GM13976 (cell line): ENCODE measurements around the gene PCDHB2.
"Not testable (repeated sequence)": the region's sequence is repeated elsewhere in the genome, so short reads cannot be mapped to it uniquely, and the experiment has no call there.

Experiments
- DNase-seq: peaks from one replicate; pipeline ENCODE4 v3.0.0; 2012; ENCODE audit warnings: low spot score
- in situ Hi-C: fragments of 300-500 bp; cut with MboI; formaldehyde crosslinking; loops from one replicate; pipeline ENCODE4 v1.12.0; 2022; ENCODE audit warnings: low sequenced_read_pairs, mixed read lengths, inconsistent platforms; ENCODE audit not compliant: unreplicated experiment
- TF ChIP-seq, protein P1 (sequence below): IDR thresholded peaks from 2 replicates; pipeline ENCODE4 v1.5.1; 2012; ENCODE audit warnings: borderline replicate concordance, mild to moderate bottlenecking; ENCODE audit not compliant: insufficient read depth; ENCODE audit errors: extremely low read depth, missing control alignments, control extremely low read depth

The PCDHB2 gene

GRCh38 chr5:141095263-141095641, 837 bp downstream of the PCDHB2 start:
- in situ Hi-C loops = no loop called here
- TF ChIP-seq, protein P1, sequence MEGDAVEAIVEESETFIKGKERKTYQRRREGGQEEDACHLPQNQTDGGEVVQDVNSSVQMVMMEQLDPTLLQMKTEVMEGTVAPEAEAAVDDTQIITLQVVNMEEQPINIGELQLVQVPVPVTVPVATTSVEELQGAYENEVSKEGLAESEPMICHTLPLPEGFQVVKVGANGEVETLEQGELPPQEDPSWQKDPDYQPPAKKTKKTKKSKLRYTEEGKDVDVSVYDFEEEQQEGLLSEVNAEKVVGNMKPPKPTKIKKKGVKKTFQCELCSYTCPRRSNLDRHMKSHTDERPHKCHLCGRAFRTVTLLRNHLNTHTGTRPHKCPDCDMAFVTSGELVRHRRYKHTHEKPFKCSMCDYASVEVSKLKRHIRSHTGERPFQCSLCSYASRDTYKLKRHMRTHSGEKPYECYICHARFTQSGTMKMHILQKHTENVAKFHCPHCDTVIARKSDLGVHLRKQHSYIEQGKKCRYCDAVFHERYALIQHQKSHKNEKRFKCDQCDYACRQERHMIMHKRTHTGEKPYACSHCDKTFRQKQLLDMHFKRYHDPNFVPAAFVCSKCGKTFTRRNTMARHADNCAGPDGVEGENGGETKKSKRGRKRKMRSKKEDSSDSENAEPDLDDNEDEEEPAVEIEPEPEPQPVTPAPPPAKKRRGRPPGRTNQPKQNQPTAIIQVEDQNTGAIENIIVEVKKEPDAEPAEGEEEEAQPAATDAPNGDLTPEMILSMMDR = no peak
- no peak for DNase-seq

GRCh38 chr5:141096181-141096580, 1.8 kb downstream of the PCDHB2 start:
- in situ Hi-C loops = not testable (repeated sequence)

GRCh38 chr5:141096586-141096985, 2.2 kb downstream of the PCDHB2 start:
- in situ Hi-C loops, DNase-seq: not testable (repeated sequence)

More at GRCh38 chr5:141096181-141096580, 1.8 kb downstream of the PCDHB2 start:
- not testable (repeated sequence) for DNase-seq

DNA sequence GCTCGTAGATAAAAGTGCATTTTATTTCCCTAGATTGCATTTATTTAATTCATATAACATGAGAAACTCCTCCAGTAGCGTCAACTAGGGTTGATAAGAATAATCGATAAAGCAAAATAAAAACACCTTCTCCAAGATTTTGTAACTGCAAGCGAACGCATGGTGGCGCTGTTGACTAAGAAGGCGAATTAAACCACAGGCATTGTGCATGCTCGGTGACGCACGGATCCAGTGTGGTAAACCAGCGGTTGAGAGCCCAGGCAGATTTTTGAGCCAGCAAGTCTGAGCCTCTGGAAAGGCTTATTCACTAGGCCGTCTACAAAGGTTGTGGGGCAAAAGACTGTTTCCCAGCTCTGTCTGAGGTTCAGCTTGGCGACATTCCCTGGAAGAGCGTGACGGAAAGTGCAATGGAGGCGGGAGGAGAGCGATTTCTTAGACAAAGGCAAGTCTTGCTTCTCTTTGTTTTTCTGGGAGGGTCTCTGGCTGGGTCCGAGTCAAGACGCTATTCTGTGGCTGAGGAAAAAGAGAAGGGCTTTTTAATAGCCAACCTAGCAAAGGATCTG, 5.9 kb downstream of the PCDHB2 start, which contains the start of gene PCDHB3:
Gene PCDHB3, plus strand, starts transcription at position 231 of the 563 bp plus-strand sequence. Its CDS starts 177 bp downstream, at position 408.
- TF ChIP-seq, protein P1 = no peak
- in situ Hi-C loops = no loop called here
- DNase-seq = no peak

- TF ChIP-seq, protein P1 = no peak
- in situ Hi-C loops = no loop called here
- no peak for DNase-seq
Observed at GRCh38 chr5:141101059-141101458, 6.6 kb downstream of the PCDHB2 start.

DNA sequence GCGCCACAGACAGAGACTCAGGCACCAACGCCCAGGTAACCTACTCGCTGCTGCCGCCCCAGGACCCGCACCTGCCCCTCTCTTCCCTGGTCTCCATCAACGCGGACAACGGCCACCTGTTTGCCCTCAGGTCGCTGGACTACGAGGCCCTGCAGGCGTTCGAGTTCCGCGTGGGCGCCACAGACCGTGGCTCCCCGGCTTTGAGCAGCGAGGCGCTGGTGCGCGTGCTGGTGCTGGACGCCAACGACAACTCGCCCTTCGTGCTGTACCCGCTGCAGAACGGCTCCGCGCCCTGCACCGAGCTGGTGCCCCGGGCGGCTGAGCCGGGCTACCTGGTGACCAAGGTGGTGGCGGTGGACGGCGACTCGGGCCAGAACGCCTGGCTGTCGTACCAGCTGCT, 7.7 kb downstream of the PCDHB2 start:
- in situ Hi-C loops = not testable (repeated sequence)

GRCh38 chr5:141102471-141102870, 8.1 kb downstream of the PCDHB2 start:
- in situ Hi-C loops, DNase-seq: not testable (repeated sequence)

More for the DNA sequence above, 7.7 kb downstream of the PCDHB2 start:
- DNase-seq = not testable (repeated sequence)

GRCh38 chr5:141105350-141105749, 10.9 kb downstream of the PCDHB2 start:
- TF ChIP-seq, protein P1 = no peak
- DNase-seq = no peak

GRCh38 chr5:141119250-141119649, 24.8 kb downstream of the PCDHB2 start:
- TF ChIP-seq, protein P1 = no peak
- in situ Hi-C loops = no loop called here
- no peak for DNase-seq

More at GRCh38 chr5:141105350-141105749, 10.9 kb downstream of the PCDHB2 start:
- in situ Hi-C loops = no loop called here
